Vagina (tissue), 2 donors: Measurements from ENCODE around the gene NFIB. TPM values are rescaled to one million over a fixed set of nuclear protein-coding genes. Genes with fewer than 3 reads are reported as not detected.

ENCODE experiments used
- DNase-seq, 2 donors: peaks; one replicate each; pipeline ENCODE4 v3.0.0-alpha.2; 2017; ENCODE audit errors: extremely low spot score in 2 of 2
- H3K27ac ChIP-seq: fragments of 200-600 bp; sonication (generic); one replicate; pipeline ENCODE4 v1.5.1; 2019
- H3K27me3 ChIP-seq: fragments of 200-600 bp; sonication (generic); one replicate; pipeline ENCODE4 v1.5.1; 2019
- H3K36me3 ChIP-seq, 2 donors: fragments of 200-600 bp; sonication (generic); one replicate each; pipeline ENCODE4 v1.5.1; 2017 to 2019
- H3K4me1 ChIP-seq: fragments of 200-600 bp; sonication (generic); one replicate; pipeline ENCODE4 v1.5.1; 2019
- H3K4me3 ChIP-seq, 2 donors: fragments of 200-600 bp; sonication (generic); 1 replicate in 1 of 2; 2 replicates in 1 of 2; pipeline ENCODE4 v1.5.1; 2016 to 2019
- H3K9me3 ChIP-seq: fragments of 200-600 bp; sonication (generic); one replicate; pipeline ENCODE4 v1.5.1; 2019
- POLR2A ChIP-seq, 2 donors: fragments of 450-650 bp; IDR thresholded peaks; one replicate each; pipeline ENCODE4 v1.6.1; 2017; ENCODE audit warnings: antibody characterized with exemption in 2 of 2, mild to moderate bottlenecking in 2 of 2, moderate library complexity in 2 of 2
- POLR2AphosphoS5 ChIP-seq, 2 donors: sonication (generic); formaldehyde crosslinking; IDR thresholded peaks; one replicate each; pipeline ENCODE4 v1.9.0; 2017; ENCODE audit warnings: antibody characterized with exemption in 2 of 2, mild to moderate bottlenecking in 2 of 2, low read depth in 1 of 2; ENCODE audit not compliant: insufficient read depth in 1 of 2
- intact Hi-C: fragments of 100-400 bp; cut with DNase I; formaldehyde crosslinking; loops from one replicate; pipeline ENCODE4 v1.15.1; 2023
- total RNA-seq: library from RNA; depleted of rRNA; stranded (reverse); fragments of >200 nt; gene quantifications from one replicate; pipeline ENCODE4 v1.2.3, GENCODE V29; 2016
- TF ChIP-seq, protein P1 (sequence below), 3 experiments: fragments of 450-650 bp in 2 of 3; fragments of 200-600 bp in 1 of 3; sonication (generic) in 1 of 3; IDR thresholded peaks; one replicate each; pipeline ENCODE4 v1.5.1; 2017 to 2019; ENCODE audit warnings: antibody characterized with exemption in 3 of 3, mild to moderate bottlenecking in 2 of 3, moderate library complexity in 2 of 3

The NFIB gene
- total RNA-seq, 1 donor from 2014 or later = 73.4 TPM

DNA sequence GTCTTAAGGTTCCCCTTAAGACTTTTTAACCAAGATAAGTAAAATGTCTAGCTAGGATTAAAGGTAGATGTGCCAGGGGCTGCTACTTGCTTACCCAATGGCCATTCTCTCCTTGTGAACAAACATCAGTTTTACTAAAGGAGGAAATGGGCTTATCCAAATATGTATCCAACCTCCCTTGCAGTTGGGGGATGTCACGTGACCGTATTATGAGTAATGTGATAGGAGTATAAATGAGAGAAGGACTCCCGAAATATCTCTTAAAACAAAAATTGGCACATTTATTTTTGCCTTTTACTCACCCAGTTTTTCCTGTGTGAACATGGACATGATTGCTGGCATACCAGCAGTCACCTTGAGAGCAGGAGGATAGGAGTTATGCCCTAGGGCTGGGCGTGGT is 247.9 kb downstream of the NFIB start:
- TF ChIP-seq, protein P1, sequence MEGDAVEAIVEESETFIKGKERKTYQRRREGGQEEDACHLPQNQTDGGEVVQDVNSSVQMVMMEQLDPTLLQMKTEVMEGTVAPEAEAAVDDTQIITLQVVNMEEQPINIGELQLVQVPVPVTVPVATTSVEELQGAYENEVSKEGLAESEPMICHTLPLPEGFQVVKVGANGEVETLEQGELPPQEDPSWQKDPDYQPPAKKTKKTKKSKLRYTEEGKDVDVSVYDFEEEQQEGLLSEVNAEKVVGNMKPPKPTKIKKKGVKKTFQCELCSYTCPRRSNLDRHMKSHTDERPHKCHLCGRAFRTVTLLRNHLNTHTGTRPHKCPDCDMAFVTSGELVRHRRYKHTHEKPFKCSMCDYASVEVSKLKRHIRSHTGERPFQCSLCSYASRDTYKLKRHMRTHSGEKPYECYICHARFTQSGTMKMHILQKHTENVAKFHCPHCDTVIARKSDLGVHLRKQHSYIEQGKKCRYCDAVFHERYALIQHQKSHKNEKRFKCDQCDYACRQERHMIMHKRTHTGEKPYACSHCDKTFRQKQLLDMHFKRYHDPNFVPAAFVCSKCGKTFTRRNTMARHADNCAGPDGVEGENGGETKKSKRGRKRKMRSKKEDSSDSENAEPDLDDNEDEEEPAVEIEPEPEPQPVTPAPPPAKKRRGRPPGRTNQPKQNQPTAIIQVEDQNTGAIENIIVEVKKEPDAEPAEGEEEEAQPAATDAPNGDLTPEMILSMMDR (IDR thresholded peaks at IDR 0.05) = no peak
- no peak for TF ChIP-seq POLR2AphosphoS5 (IDR thresholded peaks at IDR 0.05; ENCODE audit: insufficient read depth in 1 of 2, low read depth in 1 of 2)
- TF ChIP-seq POLR2A (IDR thresholded peaks at IDR 0.05) = no peak

DNA sequence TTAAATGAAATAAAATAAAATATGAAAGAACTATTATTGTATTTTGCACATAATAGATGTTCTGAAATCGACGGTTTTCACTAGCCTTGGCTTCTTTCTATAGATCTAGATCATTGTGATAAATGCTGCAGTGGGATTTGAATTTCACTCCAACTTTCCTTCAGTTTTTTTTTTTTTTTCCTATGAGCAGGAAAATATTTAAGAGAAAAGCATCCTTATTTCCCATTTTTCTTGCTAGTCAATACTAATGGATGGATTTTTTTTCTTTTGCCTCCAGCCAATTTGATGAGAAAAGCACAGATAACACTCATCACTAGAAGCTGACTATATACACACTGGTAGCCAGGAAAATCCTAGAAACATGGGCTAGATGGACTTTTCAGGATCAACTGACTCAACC is 249.0 kb downstream of the NFIB start:
- Histone ChIP-seq H3K27me3 (no peaks in the 10 kb centered on the region), H3K4me3 (no peak overlapping the region), H3K9me3 (no peaks in the 10 kb centered on the region), H3K27ac (no peak overlapping the region), H3K4me1 (no peaks in the 10 kb centered on the region), H3K36me3 (no peaks in the 10 kb centered on the region)
- DNase-seq = no peak
- TF ChIP-seq POLR2AphosphoS5 (IDR thresholded peaks at IDR 0.05; ENCODE audit: insufficient read depth in 1 of 2, low read depth in 1 of 2) (no peak), POLR2A (IDR thresholded peaks at IDR 0.05) (no peak)
- TF ChIP-seq, protein P1 (IDR thresholded peaks at IDR 0.05) = no peak
- intact Hi-C loops = no loop called here

More for the DNA sequence above, 247.9 kb downstream of the NFIB start:
- Histone ChIP-seq H3K4me3 (no peak overlapping the region), H3K9me3 (no peaks in the 10 kb centered on the region), H3K4me1 (no peaks in the 10 kb centered on the region), H3K27ac (no peak overlapping the region), H3K36me3 (no peaks in the 10 kb centered on the region), H3K27me3 (no peaks in the 10 kb centered on the region)
- no peak for DNase-seq
- intact Hi-C loops = no loop called here

DNA sequence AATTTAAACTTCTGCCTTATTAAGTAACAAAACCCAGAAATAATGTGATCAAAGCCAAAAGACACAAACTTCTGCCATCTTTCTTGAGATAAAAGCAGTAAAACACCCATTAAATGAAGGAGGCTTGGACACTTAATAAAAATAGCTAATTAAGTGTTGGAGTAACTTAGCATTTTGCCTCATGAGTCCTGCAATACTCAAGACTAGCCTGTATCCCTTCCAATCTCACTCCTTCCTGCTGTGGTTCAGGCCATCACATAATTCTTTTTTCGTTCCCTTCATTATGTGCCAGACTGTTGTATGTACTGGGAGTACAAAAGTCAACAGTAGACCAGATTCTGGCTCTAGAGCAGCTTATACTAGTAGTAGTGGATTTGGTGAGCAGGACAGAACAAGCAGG is 250.2 kb downstream of the NFIB start:
- Histone ChIP-seq H3K4me1 (no peaks in the 10 kb centered on the region), H3K36me3 (no peaks in the 10 kb centered on the region), H3K27ac (no peak overlapping the region), H3K9me3 (no peaks in the 10 kb centered on the region), H3K4me3 (no peak overlapping the region), H3K27me3 (no peaks in the 10 kb centered on the region)
- TF ChIP-seq, protein P1 (IDR thresholded peaks at IDR 0.05) = no peak
- TF ChIP-seq POLR2AphosphoS5 (IDR thresholded peaks at IDR 0.05; ENCODE audit: insufficient read depth in 1 of 2, low read depth in 1 of 2) (no peak), POLR2A (IDR thresholded peaks at IDR 0.05) (no peak)
- intact Hi-C loops = no loop called here
- no peak for DNase-seq

DNA sequence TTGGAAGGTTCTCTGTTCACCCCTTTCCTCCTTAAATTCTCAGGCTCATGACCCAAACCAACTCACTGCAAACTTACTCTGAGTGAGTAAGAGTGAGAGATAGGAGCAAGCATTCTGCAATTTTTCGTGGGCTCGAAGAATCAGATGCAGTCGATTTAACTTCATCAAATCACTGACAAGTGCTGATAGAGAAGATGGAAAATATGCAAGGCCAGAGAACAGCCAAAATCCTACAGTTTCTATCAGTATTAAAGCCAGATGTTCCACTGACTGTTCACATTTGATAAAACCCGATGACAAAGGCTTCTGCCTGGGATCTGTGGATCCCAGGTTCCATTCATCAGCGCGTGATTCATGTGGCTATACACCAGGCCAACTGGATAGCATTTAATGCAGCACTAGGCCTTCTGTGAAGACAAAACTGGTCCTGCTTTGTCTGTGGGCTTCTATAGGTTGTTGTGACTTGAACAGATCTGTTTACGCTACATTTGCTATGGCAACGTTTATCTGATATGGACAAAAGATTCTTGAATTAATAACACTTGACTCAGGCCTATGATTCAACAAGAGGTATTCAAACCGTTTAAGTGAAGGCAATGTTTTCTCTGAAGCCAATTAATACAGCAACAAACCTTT is 251.2 kb downstream of the NFIB start:
- intact Hi-C loops = no loop called here
- Histone ChIP-seq H3K4me1 (no peaks in the 10 kb centered on the region), H3K27ac (no peak overlapping the region), H3K27me3 (no peaks in the 10 kb centered on the region), H3K9me3 (no peaks in the 10 kb centered on the region), H3K36me3 (no peaks in the 10 kb centered on the region), H3K4me3 (no peak overlapping the region)
- TF ChIP-seq, protein P1 (IDR thresholded peaks at IDR 0.05) = no peak
- TF ChIP-seq POLR2A (IDR thresholded peaks at IDR 0.05) (no peak), POLR2AphosphoS5 (IDR thresholded peaks at IDR 0.05; ENCODE audit: insufficient read depth in 1 of 2, low read depth in 1 of 2) (no peak)
- DNase-seq = no peak

DNA sequence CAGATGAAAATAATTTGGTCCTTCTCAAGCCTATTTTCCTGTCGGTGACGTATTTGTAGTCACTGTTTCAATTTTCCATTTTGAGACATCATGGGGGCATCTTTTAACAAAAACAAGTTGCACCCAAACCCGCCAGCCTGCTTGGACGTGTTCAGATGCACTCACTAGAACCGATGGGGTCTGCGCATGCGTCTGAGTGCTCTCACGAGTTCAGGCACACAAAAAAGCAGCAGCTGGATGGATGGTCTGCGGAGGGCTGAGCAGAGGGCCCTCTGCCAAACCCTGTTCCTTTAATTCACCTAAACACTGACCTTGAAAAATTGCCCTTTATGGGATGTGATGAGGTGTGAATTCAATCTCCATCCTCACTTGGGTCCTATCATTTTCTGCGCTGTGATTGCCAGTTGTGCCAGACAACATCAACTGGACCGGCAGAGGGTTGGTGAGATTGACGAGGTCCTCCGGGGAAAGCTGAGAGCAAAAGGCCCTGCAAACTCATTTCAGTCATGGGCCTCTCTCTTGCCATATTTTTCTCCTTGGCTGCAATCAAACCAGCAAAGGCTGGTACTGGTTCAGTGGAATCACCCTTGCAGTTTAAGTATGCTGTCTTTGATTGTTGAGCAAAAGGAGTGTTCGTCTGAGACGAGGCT is 251.9 kb downstream of the NFIB start:
- Histone ChIP-seq H3K4me3 (no peak overlapping the region), H3K27ac (no peak overlapping the region), H3K4me1 (no peaks in the 10 kb centered on the region), H3K9me3 (no peaks in the 10 kb centered on the region), H3K27me3 (no peaks in the 10 kb centered on the region), H3K36me3 (no peaks in the 10 kb centered on the region)
- no peak for DNase-seq
- no peak for TF ChIP-seq POLR2AphosphoS5 (IDR thresholded peaks at IDR 0.05; ENCODE audit: insufficient read depth in 1 of 2, low read depth in 1 of 2)
- TF ChIP-seq POLR2A (IDR thresholded peaks at IDR 0.05) = no peak
- TF ChIP-seq, protein P1 (IDR thresholded peaks at IDR 0.05) = no peak
- intact Hi-C loops = no loop called here
